HuH-7 (cell line): Measurements from ENCODE around the gene FCAR.
"Not testable (repeated sequence)": the region's sequence is repeated elsewhere in the genome, so short reads cannot be mapped to it uniquely, and the experiment has no call there.

Experiments used
- DNase-seq: peaks from one replicate; pipeline ENCODE4 v3.0.0; 2011; ENCODE audit warnings: low spot score

The FCAR gene

DNA sequence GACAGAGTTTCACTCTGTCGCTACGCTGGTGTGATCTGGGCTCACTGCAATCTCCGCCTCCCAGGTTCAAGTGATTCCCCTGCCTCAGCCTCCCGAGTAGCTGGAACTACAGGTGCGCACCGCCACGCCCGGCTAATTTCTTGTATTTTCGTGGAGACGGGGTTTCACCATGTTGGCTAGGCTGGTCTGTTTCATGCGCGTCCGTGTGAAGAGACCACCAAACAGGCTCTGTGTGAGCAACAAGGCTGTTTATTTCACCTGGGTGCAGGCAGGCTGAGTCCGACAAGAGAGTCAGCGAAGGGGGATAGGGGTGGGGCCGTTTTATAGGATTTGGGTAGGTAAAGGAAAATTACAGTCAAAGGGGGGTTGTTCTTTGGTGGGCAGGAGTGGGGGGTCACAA, 20.1 kb downstream of the FCAR start:
- DNase-seq, result not testable (repeated sequence)

GRCh38 chr19:54896036-54896435, 22.0 kb downstream of the FCAR start:
- no peak for DNase-seq

GRCh38 chr19:54898685-54899084, 24.6 kb downstream of the FCAR start:
- not testable (repeated sequence) for DNase-seq

- not testable (repeated sequence) for DNase-seq
Measured at GRCh38 chr19:54899646-54900045, 25.6 kb downstream of the FCAR start.

- DNase-seq, result not testable (repeated sequence)
Measured at GRCh38 chr19:54901153-54901552, 27.1 kb downstream of the FCAR start.

- DNase-seq, result no peak
Measured at GRCh38 chr19:54902061-54902460, 28.0 kb downstream of the FCAR start.

- DNase-seq, result no peak
Measured at GRCh38 chr19:54903303-54903702, 29.3 kb downstream of the FCAR start.

DNA sequence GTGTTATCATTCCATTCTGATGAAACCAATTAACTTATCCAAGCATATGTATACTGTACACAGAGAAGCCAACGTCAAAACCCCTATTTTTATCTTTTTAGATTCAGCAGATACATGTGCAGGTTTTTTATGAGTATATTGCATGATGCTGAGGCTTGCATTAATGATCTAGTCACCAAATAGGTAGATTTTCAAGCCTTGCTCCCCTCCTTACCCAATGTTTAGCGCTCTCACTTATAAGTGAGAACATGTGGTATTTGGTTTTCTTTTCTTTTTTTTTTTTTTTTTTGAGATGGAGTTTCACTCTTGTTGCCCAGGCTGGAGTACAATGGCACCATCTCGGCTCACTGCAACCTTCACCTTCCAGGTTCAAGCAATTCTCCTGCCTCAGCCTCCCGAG, 30.2 kb downstream of the FCAR start:
- not testable (repeated sequence) for DNase-seq

- no peak for DNase-seq
Measured at GRCh38 chr19:54905421-54905802, 31.4 kb downstream of the FCAR start.

DNA sequence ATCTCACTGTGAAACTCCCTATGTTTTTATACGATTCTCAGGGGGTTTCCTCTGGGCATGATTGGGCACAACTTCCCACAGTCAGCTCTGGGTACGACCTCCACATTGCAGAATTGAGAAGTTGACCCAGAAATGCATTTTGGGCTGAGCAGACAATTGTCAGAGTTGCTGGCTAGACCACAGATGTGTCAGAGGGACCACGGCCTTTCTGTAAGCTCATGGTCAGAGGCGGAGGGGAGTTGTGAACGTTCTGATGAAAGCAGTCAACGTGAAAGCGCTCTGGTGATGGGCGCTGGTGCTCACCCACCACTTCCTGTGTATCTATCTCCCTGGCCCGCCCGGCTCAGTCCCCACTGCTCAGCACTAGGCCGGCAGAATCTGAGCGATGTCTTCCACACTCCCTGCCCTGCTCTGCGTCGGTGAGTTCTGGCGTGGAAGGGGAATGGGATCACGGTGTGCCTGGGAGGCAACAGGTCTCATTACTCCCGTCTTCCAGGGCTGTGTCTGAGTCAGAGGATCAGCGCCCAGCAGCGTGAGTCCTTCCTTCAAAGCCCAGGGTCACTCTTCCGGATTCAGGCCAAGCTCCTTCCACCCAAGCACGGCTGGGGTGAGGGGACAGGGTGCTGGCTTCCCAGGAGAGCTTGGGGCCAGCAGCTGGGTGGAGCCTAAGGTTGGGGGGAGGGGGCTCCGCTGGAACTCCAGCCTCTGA, 31.9 kb downstream of the FCAR start, which contains the start of gene NCR1:
NCR1 (plus strand) TSS at position 346 of the 709 bp plus-strand sequence; CDS start at position 386, 40 bp downstream.
- no peak for DNase-seq

- no peak for DNase-seq
Measured at GRCh38 chr19:54906819-54907218, 32.8 kb downstream of the FCAR start.

DNA sequence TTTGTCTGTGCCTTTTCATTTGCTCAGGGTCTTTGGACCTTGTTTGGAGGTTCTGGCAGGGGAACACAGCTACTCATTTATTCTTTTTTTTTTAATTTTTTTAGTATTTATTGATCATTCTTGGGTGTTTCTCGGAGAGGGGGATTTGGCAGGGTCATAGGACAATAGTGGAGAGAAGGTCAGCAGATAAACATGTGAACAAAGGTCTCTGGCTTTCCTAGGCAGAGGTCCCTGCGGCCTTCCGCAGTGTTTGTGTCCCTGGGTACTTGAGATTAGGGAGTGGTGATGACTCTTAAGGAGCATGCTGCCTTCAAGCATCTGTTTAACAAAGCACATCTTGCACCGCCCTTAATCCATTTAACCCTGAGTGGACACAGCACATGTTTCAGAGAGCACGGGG, 33.9 kb downstream of the FCAR start:
- not testable (repeated sequence) for DNase-seq

DNA sequence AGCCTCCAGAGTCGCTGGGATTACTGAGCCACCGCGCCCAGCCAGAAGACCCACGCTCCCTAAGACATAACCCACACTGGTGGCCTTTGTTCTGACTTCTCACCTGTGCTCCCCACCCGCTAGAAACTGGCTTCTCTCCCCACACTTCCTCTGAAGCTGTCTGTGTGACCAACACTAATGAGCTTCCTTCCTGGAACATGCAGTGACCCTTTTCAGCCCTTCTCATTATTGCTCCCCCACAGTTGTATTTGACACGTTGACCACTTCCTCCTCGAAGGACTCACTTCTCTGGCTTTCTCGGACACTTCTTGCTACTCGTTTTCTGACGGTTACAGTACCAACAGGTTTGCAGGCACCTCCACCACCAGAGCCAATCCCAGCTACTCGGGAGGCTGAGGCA, 42.8 kb downstream of the FCAR start:
- DNase-seq, result no peak

DNA sequence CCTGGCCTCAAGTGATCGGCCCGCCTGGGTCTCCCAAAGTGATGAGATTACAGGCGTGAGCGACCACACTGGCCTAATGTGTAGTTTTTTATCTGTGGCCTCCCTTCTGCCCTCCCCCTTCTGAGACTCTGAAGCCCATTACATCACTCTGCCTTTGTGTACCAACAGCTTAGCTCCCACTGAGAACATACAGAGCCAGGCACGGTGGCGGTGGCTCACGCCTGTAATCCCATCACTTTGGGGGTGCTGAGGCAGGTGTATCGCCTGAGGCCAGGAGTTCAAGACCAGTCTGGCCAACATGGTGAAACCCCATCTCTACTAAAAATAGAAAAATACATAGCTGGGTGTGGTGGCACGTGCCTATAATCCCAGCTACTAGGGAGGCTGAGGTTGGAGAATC, 44.5 kb downstream of the FCAR start:
- DNase-seq, result no peak

GRCh38 chr19:54919646-54920563, 45.9 kb downstream of the FCAR start:
- not testable (repeated sequence) for DNase-seq

DNA sequence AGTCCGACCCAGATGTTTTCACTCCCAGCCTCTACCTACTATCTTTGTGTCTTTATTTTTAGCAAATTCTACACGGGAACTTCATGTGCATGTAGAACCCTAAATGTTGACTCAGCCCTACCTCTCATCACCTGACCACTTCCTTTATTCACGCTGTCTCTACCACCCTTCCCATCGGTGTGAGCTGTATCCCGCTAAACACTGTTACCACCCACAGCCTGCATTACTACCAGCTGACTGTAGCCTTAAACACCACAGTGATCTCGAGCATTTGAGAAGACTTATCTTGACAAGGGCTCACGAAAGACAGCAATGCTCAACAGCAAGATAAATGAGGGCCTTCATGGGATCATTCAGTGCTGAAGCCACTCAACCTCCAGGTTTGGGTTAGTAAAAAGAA, 47.0 kb downstream of the FCAR start:
- DNase-seq, result no peak

- DNase-seq, result no peak
Measured at GRCh38 chr19:54923276-54923675, 49.2 kb downstream of the FCAR start.

DNA sequence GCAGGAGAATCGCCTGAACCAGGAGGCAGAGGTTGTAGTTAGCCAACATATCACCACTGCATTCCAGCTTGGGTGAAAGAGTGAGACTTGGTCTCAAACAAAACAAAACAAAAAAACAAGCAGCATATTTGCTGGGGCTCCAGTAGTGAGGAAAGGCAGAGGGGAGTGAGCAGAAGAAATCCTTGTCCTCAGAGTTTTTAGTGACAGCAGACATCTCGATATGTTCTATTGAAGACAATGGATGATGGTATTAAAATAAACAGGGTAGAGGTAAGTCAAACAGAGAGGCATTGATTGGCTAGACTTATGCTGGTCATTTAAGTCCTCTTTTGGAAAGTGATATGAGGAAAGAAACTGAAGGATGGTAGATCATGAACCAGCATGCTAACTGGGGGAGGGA, 54.3 kb downstream of the FCAR start:
- DNase-seq, result no peak

- no peak for DNase-seq
Measured at GRCh38 chr19:54937926-54938325, 63.9 kb downstream of the FCAR start.

DNA sequence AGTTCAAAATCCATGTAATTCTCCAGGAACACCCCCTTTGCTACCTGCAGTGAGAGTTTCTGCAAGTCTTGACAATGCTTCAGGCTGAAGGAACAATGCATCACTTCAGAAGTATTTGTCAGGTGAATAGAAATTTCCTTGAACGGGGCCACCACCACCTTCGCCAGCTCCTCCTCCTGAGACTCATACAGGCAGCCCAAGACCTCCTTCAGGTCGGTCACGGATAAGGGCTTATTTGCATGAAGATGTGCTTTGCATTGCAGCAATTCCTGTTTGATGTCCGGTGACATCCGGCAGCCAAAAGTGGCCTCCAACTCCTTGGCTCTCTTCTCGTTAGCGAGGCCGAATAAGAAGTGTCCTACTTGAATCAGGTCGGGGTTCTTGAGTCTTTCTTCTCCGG, 64.9 kb downstream of the FCAR start:
- DNase-seq, result no peak

- not testable (repeated sequence) for DNase-seq
Measured at GRCh38 chr19:54939538-54939937, 65.5 kb downstream of the FCAR start.
